Measurements from ENCODE around the gene PRKAG2. TPM values are rescaled to one million over a fixed set of nuclear protein-coding genes. Genes with fewer than 3 reads are reported as not detected.

PRKAG2 gene
- polyA plus RNA-seq, 2 donors, result 9.0 to 11.2 TPM

- H3K27me3 ChIP-seq (ENCODE audit: control insufficient read depth in 1 of 2, insufficient read depth in 2 of 2, low read length in 2 of 2), result no peaks in the 10 kb centered on the region
- H3K4me3 ChIP-seq (ENCODE audit: low read depth in 1 of 2, low read length in 2 of 2), result no peak overlapping the region
- no peak overlapping the region for H3K27ac ChIP-seq (ENCODE audit: low read depth in 2 of 2, low read length in 1 of 2)
- H3K9me3 ChIP-seq (ENCODE audit: control insufficient read depth in 2 of 2, insufficient read depth in 1 of 2, low read depth in 1 of 2, low read length in 1 of 2), result no peaks in the 10 kb centered on the region
- no peaks in the 10 kb centered on the region for H3K36me3 ChIP-seq (ENCODE audit: control insufficient read depth in 2 of 2, insufficient read depth in 2 of 2, low read length in 1 of 2)
- no peaks in the 10 kb centered on the region for H3K4me1 ChIP-seq (ENCODE audit: control insufficient read depth in 2 of 2, insufficient read depth in 2 of 2, low read length in 1 of 2)
- 96 to 97% methylated on average over 7 of the region's 7 CpGs for WGBS, 2 donors
Measured at GRCh38 chr7:151741585-151741984, 135.3 kb downstream of the PRKAG2 start.

- Histone ChIP-seq H3K27ac (ENCODE audit: low read depth in 2 of 2, low read length in 1 of 2) (no peak overlapping the region), H3K4me3 (ENCODE audit: low read depth in 1 of 2, low read length in 2 of 2) (no peak overlapping the region), H3K9me3 (ENCODE audit: control insufficient read depth in 2 of 2, insufficient read depth in 1 of 2, low read depth in 1 of 2, low read length in 1 of 2) (no peaks in the 10 kb centered on the region), H3K4me1 (ENCODE audit: control insufficient read depth in 2 of 2, insufficient read depth in 2 of 2, low read length in 1 of 2) (peaks cover 2 to 3% of the 10 kb centered on the region in 2 donors), H3K36me3 (ENCODE audit: control insufficient read depth in 2 of 2, insufficient read depth in 2 of 2, low read length in 1 of 2) (no peaks in the 10 kb centered on the region), H3K27me3 (ENCODE audit: control insufficient read depth in 1 of 2, insufficient read depth in 2 of 2, low read length in 2 of 2) (no peaks in the 10 kb centered on the region)
- WGBS, 2 donors, result 91 to 93% methylated on average over 16 of the region's 16 CpGs
Measured at GRCh38 chr7:151740081-151740851, 136.6 kb downstream of the PRKAG2 start.

- Histone ChIP-seq H3K4me1 (ENCODE audit: control insufficient read depth in 2 of 2, insufficient read depth in 2 of 2, low read length in 1 of 2) (peaks cover 2 to 3% of the 10 kb centered on the region in 2 donors), H3K36me3 (ENCODE audit: control insufficient read depth in 2 of 2, insufficient read depth in 2 of 2, low read length in 1 of 2) (no peaks in the 10 kb centered on the region), H3K9me3 (ENCODE audit: control insufficient read depth in 2 of 2, insufficient read depth in 1 of 2, low read depth in 1 of 2, low read length in 1 of 2) (no peaks in the 10 kb centered on the region), H3K4me3 (ENCODE audit: low read depth in 1 of 2, low read length in 2 of 2) (no peak overlapping the region), H3K27ac (ENCODE audit: low read depth in 2 of 2, low read length in 1 of 2) (no peak overlapping the region), H3K27me3 (ENCODE audit: control insufficient read depth in 1 of 2, insufficient read depth in 2 of 2, low read length in 2 of 2) (no peaks in the 10 kb centered on the region)
- 91 to 98% methylated on average over 10 of the region's 10 CpGs for WGBS, 2 donors
Measured at GRCh38 chr7:151738925-151739324, 138.0 kb downstream of the PRKAG2 start.

GRCh38 chr7:151736403-151736909 lies 140.5 kb downstream of the PRKAG2 start:
- Histone ChIP-seq H3K27ac (ENCODE audit: low read depth in 2 of 2, low read length in 1 of 2) (peak overlapping the region; percentile 11 to 23), H3K36me3 (ENCODE audit: control insufficient read depth in 2 of 2, insufficient read depth in 2 of 2, low read length in 1 of 2) (no peaks in the 10 kb centered on the region), H3K27me3 (ENCODE audit: control insufficient read depth in 1 of 2, insufficient read depth in 2 of 2, low read length in 2 of 2) (no peaks in the 10 kb centered on the region), H3K9me3 (ENCODE audit: control insufficient read depth in 2 of 2, insufficient read depth in 1 of 2, low read depth in 1 of 2, low read length in 1 of 2) (no peaks in the 10 kb centered on the region), H3K4me1 (ENCODE audit: control insufficient read depth in 2 of 2, insufficient read depth in 2 of 2, low read length in 1 of 2) (peaks cover 2 to 5% of the 10 kb centered on the region in 2 donors), H3K4me3 (ENCODE audit: low read depth in 1 of 2, low read length in 2 of 2) (no peak overlapping the region)
- 12 to 23% methylated on average over 10 of the region's 10 CpGs for WGBS, 2 donors

- Histone ChIP-seq H3K27ac (ENCODE audit: low read depth in 2 of 2, low read length in 1 of 2) (peak overlapping the region in 1 of 2 donors; percentile 20), H3K27me3 (ENCODE audit: control insufficient read depth in 1 of 2, insufficient read depth in 2 of 2, low read length in 2 of 2) (no peaks in the 10 kb centered on the region), H3K4me1 (ENCODE audit: control insufficient read depth in 2 of 2, insufficient read depth in 2 of 2, low read length in 1 of 2) (peaks cover 2 to 5% of the 10 kb centered on the region in 2 donors), H3K4me3 (ENCODE audit: low read depth in 1 of 2, low read length in 2 of 2) (no peak overlapping the region), H3K36me3 (ENCODE audit: control insufficient read depth in 2 of 2, insufficient read depth in 2 of 2, low read length in 1 of 2) (no peaks in the 10 kb centered on the region), H3K9me3 (ENCODE audit: control insufficient read depth in 2 of 2, insufficient read depth in 1 of 2, low read depth in 1 of 2, low read length in 1 of 2) (no peaks in the 10 kb centered on the region)
- WGBS, 2 donors, result 44 to 55% methylated on average over 25 of the region's 25 CpGs
Measured at GRCh38 chr7:151735851-151736402, 141.0 kb downstream of the PRKAG2 start.

GRCh38 chr7:151735186-151735850 lies 141.6 kb downstream of the PRKAG2 start:
- 71 to 77% methylated on average over 9 of the region's 9 CpGs for WGBS, 2 donors
- Histone ChIP-seq H3K9me3 (ENCODE audit: control insufficient read depth in 2 of 2, insufficient read depth in 1 of 2, low read depth in 1 of 2, low read length in 1 of 2) (no peaks in the 10 kb centered on the region), H3K4me3 (ENCODE audit: low read depth in 1 of 2, low read length in 2 of 2) (no peak overlapping the region), H3K36me3 (ENCODE audit: control insufficient read depth in 2 of 2, insufficient read depth in 2 of 2, low read length in 1 of 2) (no peaks in the 10 kb centered on the region), H3K27me3 (ENCODE audit: control insufficient read depth in 1 of 2, insufficient read depth in 2 of 2, low read length in 2 of 2) (no peaks in the 10 kb centered on the region), H3K27ac (ENCODE audit: low read depth in 2 of 2, low read length in 1 of 2) (no peak overlapping the region), H3K4me1 (ENCODE audit: control insufficient read depth in 2 of 2, insufficient read depth in 2 of 2, low read length in 1 of 2) (peaks cover 2 to 5% of the 10 kb centered on the region in 2 donors)

- Histone ChIP-seq H3K9me3 (ENCODE audit: control insufficient read depth in 2 of 2, insufficient read depth in 1 of 2, low read depth in 1 of 2, low read length in 1 of 2) (no peaks in the 10 kb centered on the region), H3K27me3 (ENCODE audit: control insufficient read depth in 1 of 2, insufficient read depth in 2 of 2, low read length in 2 of 2) (no peaks in the 10 kb centered on the region), H3K27ac (ENCODE audit: low read depth in 2 of 2, low read length in 1 of 2) (no peak overlapping the region), H3K36me3 (ENCODE audit: control insufficient read depth in 2 of 2, insufficient read depth in 2 of 2, low read length in 1 of 2) (peaks cover 0 to 2% of the 10 kb centered on the region in 2 donors), H3K4me1 (ENCODE audit: control insufficient read depth in 2 of 2, insufficient read depth in 2 of 2, low read length in 1 of 2) (peaks cover 2 to 5% of the 10 kb centered on the region in 2 donors), H3K4me3 (ENCODE audit: low read depth in 1 of 2, low read length in 2 of 2) (no peak overlapping the region)
- WGBS, 2 donors, result 65 to 77% methylated on average over 9 of the region's 9 CpGs
Measured at GRCh38 chr7:151732834-151733592, 143.9 kb downstream of the PRKAG2 start.

GRCh38 chr7:151732292-151732691 lies 144.6 kb downstream of the PRKAG2 start:
- 86 to 89% methylated on average over 13 of the region's 13 CpGs for WGBS, 2 donors
- H3K27me3 ChIP-seq (ENCODE audit: control insufficient read depth in 1 of 2, insufficient read depth in 2 of 2, low read length in 2 of 2), result no peaks in the 10 kb centered on the region
- H3K9me3 ChIP-seq (ENCODE audit: control insufficient read depth in 2 of 2, insufficient read depth in 1 of 2, low read depth in 1 of 2, low read length in 1 of 2), result no peaks in the 10 kb centered on the region
- no peak overlapping the region for H3K4me3 ChIP-seq (ENCODE audit: low read depth in 1 of 2, low read length in 2 of 2)
- no peak overlapping the region for H3K27ac ChIP-seq (ENCODE audit: low read depth in 2 of 2, low read length in 1 of 2)
- H3K4me1 ChIP-seq (ENCODE audit: control insufficient read depth in 2 of 2, insufficient read depth in 2 of 2, low read length in 1 of 2), result peaks cover 6 to 11% of the 10 kb centered on the region in 2 donors
- peaks cover 0 to 2% of the 10 kb centered on the region in 2 donors for H3K36me3 ChIP-seq (ENCODE audit: control insufficient read depth in 2 of 2, insufficient read depth in 2 of 2, low read length in 1 of 2)

GRCh38 chr7:151731022-151731441 lies 145.9 kb downstream of the PRKAG2 start:
- Histone ChIP-seq H3K4me1 (ENCODE audit: control insufficient read depth in 2 of 2, insufficient read depth in 2 of 2, low read length in 1 of 2) (peaks cover 5 to 15% of the 10 kb centered on the region in 2 donors), H3K27me3 (ENCODE audit: control insufficient read depth in 1 of 2, insufficient read depth in 2 of 2, low read length in 2 of 2) (no peaks in the 10 kb centered on the region), H3K4me3 (ENCODE audit: low read depth in 1 of 2, low read length in 2 of 2) (no peak overlapping the region), H3K9me3 (ENCODE audit: control insufficient read depth in 2 of 2, insufficient read depth in 1 of 2, low read depth in 1 of 2, low read length in 1 of 2) (no peaks in the 10 kb centered on the region), H3K27ac (ENCODE audit: low read depth in 2 of 2, low read length in 1 of 2) (no peak overlapping the region), H3K36me3 (ENCODE audit: control insufficient read depth in 2 of 2, insufficient read depth in 2 of 2, low read length in 1 of 2) (peaks cover 0 to 2% of the 10 kb centered on the region in 2 donors)
- WGBS, 2 donors, result 45 to 59% methylated on average over 8 of the region's 8 CpGs
